HepG2 (cell line): ENCODE results near the gene STBD1.

ENCODE experiments used
- GABPB1 ChIP-seq: IDR thresholded peaks from 2 replicates; pipeline ENCODE4 v1.6.1; 2016; ENCODE audit warnings: mild to moderate bottlenecking, missing genetic modification reagents, moderate library complexity, missing compliant biosample characterization
- ZNF614 ChIP-seq: IDR thresholded peaks from 2 replicates; pipeline ENCODE4 v1.6.1; 2018; ENCODE audit warnings: missing biosample characterization, missing genetic modification reagents, inconsistent platforms, borderline replicate concordance

DNA sequence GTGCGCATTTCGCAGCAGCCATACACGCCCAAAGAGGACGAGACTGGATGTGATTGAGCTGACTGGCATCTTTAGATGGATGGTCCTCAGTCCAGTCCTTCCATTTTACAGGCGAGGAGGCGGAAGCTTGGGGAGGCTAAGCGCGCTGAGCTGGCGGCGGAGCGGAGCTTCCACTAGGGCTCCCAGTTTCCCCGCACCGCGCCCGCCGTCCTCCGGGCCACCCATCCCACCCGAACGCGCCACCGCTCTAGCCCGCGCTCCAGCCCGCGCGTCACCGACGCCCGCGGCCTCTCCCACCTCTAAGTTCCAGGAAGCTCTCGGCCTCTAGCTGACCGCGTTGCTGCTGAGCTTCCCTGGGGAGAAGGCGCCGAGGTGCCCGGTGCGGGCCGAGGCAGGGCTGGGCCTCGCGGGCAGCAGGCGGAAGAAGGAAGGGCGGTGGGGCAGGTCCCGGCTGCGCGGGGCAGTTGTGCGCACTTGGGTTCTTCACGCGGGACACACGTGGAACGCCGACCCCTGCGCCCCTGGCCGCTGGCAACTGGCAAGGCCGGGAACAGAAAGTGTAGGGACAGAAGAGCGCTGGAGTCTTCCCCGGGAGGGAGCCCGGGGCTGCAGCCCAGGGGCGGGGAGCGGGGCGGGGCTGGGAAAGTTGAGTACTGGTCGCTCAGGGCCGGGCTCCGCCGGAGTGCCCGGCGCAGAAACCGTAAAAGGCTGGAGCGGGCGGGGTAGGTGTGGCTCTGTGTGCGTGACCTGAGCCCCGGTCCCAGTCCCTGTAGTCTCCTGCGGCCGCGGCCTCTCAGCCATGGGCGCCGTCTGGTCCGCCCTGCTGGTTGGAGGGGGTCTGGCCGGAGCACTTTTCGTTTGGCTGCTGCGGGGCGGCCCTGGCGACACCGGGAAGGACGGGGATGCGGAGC, at the start of gene STBD1:
- TF ChIP-seq GABPB1 (CRISPR knock-in tag): peak; percentile 87
- no peak for TF ChIP-seq ZNF614
